ENCODE data around the gene RAB3IL1. TPM values are rescaled to one million over a fixed set of nuclear protein-coding genes. Genes with fewer than 3 reads are reported as not detected.
A peak's percentile ranks its signal among the peaks of the same experiment; 100 is the strongest.

RAB3IL1 gene
- total RNA-seq, 2 experiments from 2014 or later = 0.28 to 1.6 TPM

DNA sequence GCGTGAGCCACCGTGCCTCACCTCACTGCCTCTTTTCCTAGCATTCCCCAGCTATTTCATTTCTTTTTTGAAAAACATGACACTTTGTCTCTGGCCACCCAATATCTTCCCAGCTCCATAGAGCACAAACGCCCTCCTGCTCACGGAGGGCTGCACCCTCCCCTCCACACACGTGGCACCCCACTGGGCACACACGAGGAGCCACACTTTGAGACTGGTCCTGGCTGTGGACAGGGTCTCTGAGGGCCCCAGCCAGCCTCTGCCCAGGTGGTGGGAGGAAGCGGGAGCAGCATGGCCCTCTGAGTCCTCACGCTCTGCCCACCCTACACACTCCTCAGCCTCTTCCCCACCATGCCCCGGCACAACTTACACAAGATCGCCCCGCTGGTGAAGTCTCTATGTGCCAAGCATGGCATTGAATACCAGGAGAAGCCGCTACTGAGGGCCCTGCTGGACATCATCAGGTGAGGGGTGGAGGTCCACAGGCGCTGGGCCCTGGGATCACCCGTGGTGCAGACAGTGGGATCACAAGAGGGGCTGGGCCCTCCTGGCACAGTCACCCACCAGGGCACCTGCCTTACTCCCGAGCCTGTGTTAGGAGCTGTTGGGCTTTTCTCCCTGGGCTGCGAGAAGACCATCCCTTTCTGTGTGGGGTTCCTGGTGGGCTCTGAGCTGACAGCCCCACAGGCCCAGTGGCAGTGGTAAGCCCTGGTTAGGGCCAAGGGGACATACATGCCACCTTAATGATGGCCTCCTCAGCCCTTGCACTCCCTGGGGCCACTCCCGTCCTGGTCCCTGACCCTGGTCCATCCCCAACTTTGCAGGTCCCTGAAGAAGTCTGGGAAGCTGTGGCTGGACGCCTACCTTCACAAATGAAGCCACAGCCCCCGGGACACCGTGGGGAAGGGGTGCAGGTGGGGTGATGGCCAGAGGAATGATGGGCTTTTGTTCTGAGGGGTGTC lies 52.3 kb downstream of the RAB3IL1 start:
- no peak overlapping the region for H3K27ac Mint-ChIP-seq
- H3K4me1 Mint-ChIP-seq = no peaks in the 10 kb centered on the region
- H3K27me3 Mint-ChIP-seq = no peaks in the 10 kb centered on the region
- ATAC-seq (ENCODE audit: low read depth) = no peak
- H3K4me3 Mint-ChIP-seq = no peak overlapping the region
- POLR2A ChIA-PET = no interaction called here
- peaks cover 26% of the 10 kb centered on the region for H3K36me3 Mint-ChIP-seq
- DNase-seq = no peak
- no peaks in the 10 kb centered on the region for H3K9me3 Mint-ChIP-seq

- peaks cover 39% of the 10 kb centered on the region for H3K36me3 Mint-ChIP-seq
- POLR2A ChIA-PET = no interaction called here
- H3K27ac Mint-ChIP-seq = no peak overlapping the region
- no peaks in the 10 kb centered on the region for H3K27me3 Mint-ChIP-seq
- no peak for DNase-seq
- no peak overlapping the region for H3K4me3 Mint-ChIP-seq
- H3K9me3 Mint-ChIP-seq = no peaks in the 10 kb centered on the region
- no peaks in the 10 kb centered on the region for H3K4me1 Mint-ChIP-seq
- ATAC-seq (ENCODE audit: low read depth) = no peak
These were observed 53.8 kb downstream of the RAB3IL1 start for GRCh38 chr11:61863548-61864081.

- H3K4me3 Mint-ChIP-seq = no peak overlapping the region
- no peaks in the 10 kb centered on the region for H3K27me3 Mint-ChIP-seq
- peaks cover 39% of the 10 kb centered on the region for H3K36me3 Mint-ChIP-seq
- POLR2A ChIA-PET = no interaction called here
- H3K27ac Mint-ChIP-seq = peak overlapping the region; percentile 56
- H3K4me1 Mint-ChIP-seq = no peaks in the 10 kb centered on the region
- no peak for ATAC-seq (ENCODE audit: low read depth)
- no peaks in the 10 kb centered on the region for H3K9me3 Mint-ChIP-seq
- no peak for DNase-seq
These were observed 54.4 kb downstream of the RAB3IL1 start for GRCh38 chr11:61862714-61863547.

GRCh38 chr11:61861634-61862033 lies 55.7 kb downstream of the RAB3IL1 start:
- ATAC-seq (ENCODE audit: low read depth) = no peak
- POLR2A ChIA-PET = no interaction called here
- peaks cover 39% of the 10 kb centered on the region for H3K36me3 Mint-ChIP-seq
- no peaks in the 10 kb centered on the region for H3K4me1 Mint-ChIP-seq
- H3K9me3 Mint-ChIP-seq = no peaks in the 10 kb centered on the region
- no peak for DNase-seq
- no peaks in the 10 kb centered on the region for H3K27me3 Mint-ChIP-seq
- H3K4me3 Mint-ChIP-seq = no peak overlapping the region
- H3K27ac Mint-ChIP-seq = no peak overlapping the region

- POLR2A ChIA-PET = no interaction called here
- Mint-ChIP-seq H3K4me3 (no peak overlapping the region), H3K4me1 (no peaks in the 10 kb centered on the region), H3K27me3 (no peaks in the 10 kb centered on the region), H3K27ac (peak overlapping the region; percentile 30), H3K9me3 (no peaks in the 10 kb centered on the region), H3K36me3 (peaks cover 34% of the 10 kb centered on the region)
- no peak for DNase-seq
- ATAC-seq (ENCODE audit: low read depth) = no peak
These were observed 57.1 kb downstream of the RAB3IL1 start for GRCh38 chr11:61860054-61860903.

- ATAC-seq (ENCODE audit: low read depth) = no peak
- Mint-ChIP-seq H3K27ac (no peak overlapping the region), H3K4me3 (no peak overlapping the region), H3K27me3 (no peaks in the 10 kb centered on the region), H3K36me3 (peaks cover 29% of the 10 kb centered on the region), H3K4me1 (peaks cover 1% of the 10 kb centered on the region), H3K9me3 (no peaks in the 10 kb centered on the region)
- POLR2A ChIA-PET = no interaction called here
- no peak for DNase-seq
These were observed 61.3 kb downstream of the RAB3IL1 start for GRCh38 chr11:61855939-61856680.

- no peaks in the 10 kb centered on the region for H3K9me3 Mint-ChIP-seq
- no peaks in the 10 kb centered on the region for H3K27me3 Mint-ChIP-seq
- no peak overlapping the region for H3K27ac Mint-ChIP-seq
- no peak overlapping the region for H3K4me3 Mint-ChIP-seq
- POLR2A ChIA-PET = no interaction called here
- no peak for ATAC-seq (ENCODE audit: low read depth)
- DNase-seq = no peak
- peaks cover 26% of the 10 kb centered on the region for H3K36me3 Mint-ChIP-seq
- H3K4me1 Mint-ChIP-seq = peaks cover 1% of the 10 kb centered on the region
These were observed 62.2 kb downstream of the RAB3IL1 start for GRCh38 chr11:61854966-61855714.

- no peak for ATAC-seq (ENCODE audit: low read depth)
- H3K36me3 Mint-ChIP-seq = peaks cover 26% of the 10 kb centered on the region
- H3K27ac Mint-ChIP-seq = no peak overlapping the region
- no peak overlapping the region for H3K4me3 Mint-ChIP-seq
- H3K9me3 Mint-ChIP-seq = no peaks in the 10 kb centered on the region
- DNase-seq = no peak
- H3K27me3 Mint-ChIP-seq = no peaks in the 10 kb centered on the region
- POLR2A ChIA-PET = no interaction called here
- H3K4me1 Mint-ChIP-seq = peaks cover 1% of the 10 kb centered on the region
These were observed 63.0 kb downstream of the RAB3IL1 start for GRCh38 chr11:61854206-61854895.

DNA sequence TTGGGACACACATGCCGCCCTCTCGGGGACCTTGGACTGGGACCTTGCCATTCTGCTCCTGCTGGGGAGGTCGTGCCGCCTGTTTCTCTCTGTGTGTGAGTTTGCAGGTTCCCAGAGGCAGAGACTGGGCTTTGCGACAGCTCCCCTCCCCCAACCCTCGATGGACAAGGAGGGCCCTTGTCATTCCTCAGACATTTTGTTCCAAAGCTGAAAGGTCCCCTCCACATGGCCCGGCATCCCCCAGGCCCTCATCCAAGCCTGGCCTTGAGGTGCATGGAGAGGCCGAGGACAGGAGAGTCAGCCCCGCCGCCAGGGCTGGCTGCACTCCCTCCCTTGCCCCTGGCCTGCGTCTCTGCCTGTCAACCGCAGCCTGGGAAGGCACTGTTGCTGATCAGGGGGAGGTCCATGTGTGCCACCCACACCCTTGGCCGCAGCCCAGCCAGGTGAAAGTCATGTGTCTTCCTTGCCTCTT lies 63.6 kb downstream of the RAB3IL1 start:
- DNase-seq = no peak
- ATAC-seq (ENCODE audit: low read depth) = no peak
- Mint-ChIP-seq H3K36me3 (peaks cover 20% of the 10 kb centered on the region), H3K27ac (no peak overlapping the region), H3K4me3 (no peak overlapping the region), H3K9me3 (no peaks in the 10 kb centered on the region), H3K4me1 (peaks cover 1% of the 10 kb centered on the region), H3K27me3 (no peaks in the 10 kb centered on the region)
- POLR2A ChIA-PET = no interaction called here

- no peak for DNase-seq
- no peak for ATAC-seq (ENCODE audit: low read depth)
- peaks cover 37% of the 10 kb centered on the region for H3K36me3 Mint-ChIP-seq
- no peak overlapping the region for H3K4me3 Mint-ChIP-seq
- POLR2A ChIA-PET = interaction anchor here (0.6 kb wide), 1 partner anchor 53 kb away, joined by 5 read pairs; no protein-coding TSS in a partner anchor
- H3K9me3 Mint-ChIP-seq = no peaks in the 10 kb centered on the region
- no peak overlapping the region for H3K27ac Mint-ChIP-seq
- no peaks in the 10 kb centered on the region for H3K27me3 Mint-ChIP-seq
- H3K4me1 Mint-ChIP-seq = peaks cover 4% of the 10 kb centered on the region
These were observed 65.5 kb downstream of the RAB3IL1 start for GRCh38 chr11:61851900-61852295.

DNA sequence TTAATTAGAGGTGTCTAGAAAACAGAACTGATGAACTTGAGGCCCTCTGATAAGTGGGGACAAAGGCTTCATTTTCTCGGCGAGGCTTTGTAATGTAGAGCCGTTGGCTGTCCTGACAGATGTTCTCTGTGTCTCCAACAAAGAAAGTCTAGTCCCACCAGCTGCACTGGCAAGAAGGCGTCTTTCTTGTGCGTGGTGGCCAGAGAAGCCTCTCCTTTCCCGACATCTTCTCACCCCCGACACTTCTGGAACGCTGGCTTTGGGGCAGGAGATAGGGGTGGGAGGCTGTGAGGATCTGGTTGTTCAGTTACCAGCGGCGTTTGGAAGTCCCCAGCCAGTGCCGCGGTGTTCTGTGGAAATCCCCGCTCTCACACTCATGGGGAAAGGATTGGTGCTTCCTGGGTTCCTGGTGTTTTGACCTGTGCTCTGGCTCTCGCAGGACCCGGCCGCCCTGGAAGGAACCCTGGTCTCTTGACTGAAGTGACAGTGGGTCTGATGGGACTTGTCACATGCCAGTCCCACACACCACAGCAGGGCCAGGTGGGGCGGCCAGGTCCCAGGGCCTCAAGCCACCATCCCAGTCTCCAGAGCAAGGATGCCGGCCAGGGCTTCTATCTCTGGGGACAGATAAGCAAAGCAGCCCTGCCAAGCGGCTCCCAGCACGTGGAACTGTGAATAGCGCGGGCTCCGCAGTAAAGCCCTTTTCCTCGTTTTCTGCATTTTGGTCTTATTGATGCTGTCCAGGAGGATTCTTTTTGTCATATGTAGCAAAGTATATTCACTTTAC lies 66.1 kb downstream of the RAB3IL1 start:
- Mint-ChIP-seq H3K27ac (no peak overlapping the region), H3K4me1 (peaks cover 4% of the 10 kb centered on the region), H3K4me3 (no peak overlapping the region), H3K9me3 (no peaks in the 10 kb centered on the region), H3K36me3 (peaks cover 38% of the 10 kb centered on the region), H3K27me3 (no peaks in the 10 kb centered on the region)
- DNase-seq (no peak), ATAC-seq (ENCODE audit: low read depth) (no peak)
- POLR2A ChIA-PET = no interaction called here

Data from activated naive CD8-positive, alpha-beta T cell treated with anti-CD3 and anti-CD28 coated beads, Interleukin-2, amount 10 ng/mL, durations not matched to agents 7 days and 5 days (primary cell).